ENCODE measurements around the gene CROCC2.

CROCC2 gene

DNA sequence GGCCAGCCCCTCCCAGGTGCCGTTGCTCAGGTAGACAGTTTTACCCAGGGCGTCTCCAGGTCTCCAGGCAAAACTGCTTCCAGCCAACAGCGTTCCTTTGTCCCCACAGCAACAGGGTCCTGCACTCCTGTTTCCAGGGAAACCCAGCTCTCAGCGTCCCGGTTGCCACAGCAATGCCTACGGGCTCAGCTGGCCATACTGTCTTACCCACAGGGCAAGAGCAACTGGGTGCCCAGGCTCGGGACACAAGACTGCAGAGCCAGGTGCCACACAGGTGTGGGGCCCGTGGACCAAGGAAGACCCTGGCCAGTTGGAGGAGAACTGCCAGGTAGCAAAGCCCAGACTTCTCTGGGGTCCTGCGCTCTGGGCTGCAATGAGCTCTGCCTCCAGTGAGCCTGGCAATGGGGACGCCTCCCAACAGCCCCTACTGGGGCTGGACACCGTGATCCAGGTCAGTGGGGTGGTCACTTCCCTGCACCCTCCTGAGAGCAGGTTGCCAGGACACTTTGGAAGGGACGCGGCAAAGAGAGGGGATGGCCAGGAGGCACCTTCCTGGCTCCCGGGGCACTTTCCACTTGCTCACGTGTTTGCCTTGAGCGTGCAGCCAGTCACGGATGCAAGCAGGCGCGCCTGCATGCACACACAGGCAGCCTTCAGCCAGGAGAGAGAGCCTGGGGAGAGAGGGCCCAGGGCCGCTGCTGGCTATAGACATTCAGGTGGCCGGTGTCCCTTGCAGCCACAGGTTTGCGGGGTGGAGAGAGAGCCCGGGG is at the start of gene CROCC2:
CROCC2 (plus strand) TSS at position 196 of the 770 bp plus-strand sequence; CDS start at position 374, 178 bp downstream.
- no peak for DNase-seq (ENCODE audit: low spot score)

DNA sequence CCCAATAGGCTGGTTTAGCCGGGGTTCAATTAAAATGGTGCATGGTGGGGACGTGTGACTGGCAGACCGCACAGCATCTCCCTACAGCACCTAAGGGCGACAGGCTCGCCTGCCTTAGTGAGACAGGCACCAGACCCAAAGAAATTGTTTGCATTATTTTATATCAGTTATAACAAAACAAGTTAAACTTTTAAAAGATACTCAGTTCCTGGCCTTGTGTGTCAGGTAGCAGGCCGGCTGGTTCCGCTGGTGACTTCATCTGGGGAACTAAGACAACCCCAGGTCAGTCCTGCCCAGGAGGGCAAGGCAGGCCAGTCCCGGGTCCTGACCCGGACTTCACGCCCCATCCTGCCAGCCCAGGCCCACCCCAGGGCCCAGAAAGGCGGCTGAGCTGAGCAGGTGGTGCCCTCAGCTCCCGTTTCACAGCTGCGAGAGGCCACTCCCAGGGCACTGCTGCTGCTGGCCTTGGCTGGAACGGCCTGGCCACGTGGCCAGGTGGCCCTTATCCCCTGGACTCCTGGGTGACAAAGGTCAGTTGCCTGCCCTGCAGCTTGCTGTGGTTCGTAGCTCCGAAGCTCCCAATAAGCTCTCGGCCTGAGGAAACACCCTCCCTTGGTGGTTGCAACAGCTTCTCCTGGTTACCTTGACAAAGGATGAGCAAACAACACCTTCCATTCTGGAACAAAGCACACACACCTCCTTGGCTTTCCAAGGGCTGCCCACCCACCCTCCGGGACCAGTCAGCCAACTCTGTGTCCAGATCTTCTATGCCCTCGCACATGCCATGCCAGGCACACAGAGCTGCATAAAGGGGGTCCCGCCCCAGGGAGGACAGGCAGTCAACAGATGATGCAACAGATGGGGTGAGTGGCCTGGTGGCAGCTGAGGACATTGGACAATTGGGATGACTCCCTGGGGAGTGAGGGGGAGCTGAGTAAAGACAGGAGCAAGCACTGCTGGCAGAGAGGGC is 48.8 kb upstream of the CROCC2 start:
- no peak for DNase-seq (ENCODE audit: low spot score)

DNA sequence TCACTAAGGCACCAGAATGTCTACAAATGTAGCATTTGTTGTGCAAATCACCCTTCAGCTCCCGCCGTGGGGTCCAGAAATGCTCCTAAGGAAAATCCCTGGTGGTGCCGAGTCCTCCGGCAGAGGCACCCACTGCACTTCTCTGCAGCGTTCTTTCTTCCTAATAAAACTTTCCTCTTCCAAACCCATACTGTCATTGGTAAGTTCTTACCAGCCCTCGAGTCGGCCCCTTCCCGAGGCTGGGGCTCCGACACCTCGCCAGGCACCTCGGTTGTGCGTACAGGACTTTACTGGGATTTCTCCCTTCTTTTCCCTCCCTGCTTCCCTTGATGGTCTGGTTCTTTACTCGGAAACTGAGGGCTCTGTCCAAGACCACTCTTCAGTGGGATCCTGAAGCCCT is 47.8 kb upstream of the CROCC2 start:
- no peak for DNase-seq (ENCODE audit: low spot score)

DNA sequence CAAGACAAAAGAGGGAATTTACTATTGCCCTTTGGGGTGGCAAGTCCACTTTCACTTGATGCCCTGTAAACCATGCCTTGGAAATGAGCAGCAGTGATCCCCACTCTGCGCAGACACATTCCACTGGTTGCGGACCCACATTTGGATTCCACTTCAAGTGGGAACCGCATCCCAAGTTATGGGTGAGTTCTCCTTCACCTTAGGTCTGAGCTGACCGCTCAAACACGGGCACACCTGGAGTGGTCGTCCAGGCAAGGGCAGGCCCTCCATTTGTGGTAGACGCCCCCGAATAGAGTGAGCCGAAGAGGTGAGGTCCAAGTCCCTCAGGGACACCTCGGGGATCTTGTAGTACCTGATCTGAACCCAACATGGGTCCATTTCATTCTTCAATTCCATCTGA is 47.3 kb upstream of the CROCC2 start:
- no peak for DNase-seq (ENCODE audit: low spot score)

DNA sequence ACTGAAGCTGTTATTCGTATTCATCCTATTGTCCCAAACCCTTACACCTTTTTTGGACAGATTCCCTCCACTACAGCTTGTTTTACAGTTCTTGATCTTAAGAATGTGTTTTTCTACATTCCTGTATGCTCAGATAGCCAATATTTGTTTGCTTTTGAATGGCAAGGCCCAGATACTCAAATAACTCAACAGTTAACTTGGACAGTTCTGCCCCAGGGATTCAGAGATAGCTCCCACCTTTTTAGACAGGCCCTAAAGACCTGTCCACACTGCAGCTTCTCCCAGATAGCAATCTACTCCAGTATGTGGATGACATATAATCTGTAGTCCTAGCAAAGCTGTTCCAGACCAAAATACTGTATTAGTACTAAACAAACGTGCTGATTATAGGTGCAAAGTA is 44.6 kb upstream of the CROCC2 start:
- DNase-seq (ENCODE audit: low spot score) = no peak

DNA sequence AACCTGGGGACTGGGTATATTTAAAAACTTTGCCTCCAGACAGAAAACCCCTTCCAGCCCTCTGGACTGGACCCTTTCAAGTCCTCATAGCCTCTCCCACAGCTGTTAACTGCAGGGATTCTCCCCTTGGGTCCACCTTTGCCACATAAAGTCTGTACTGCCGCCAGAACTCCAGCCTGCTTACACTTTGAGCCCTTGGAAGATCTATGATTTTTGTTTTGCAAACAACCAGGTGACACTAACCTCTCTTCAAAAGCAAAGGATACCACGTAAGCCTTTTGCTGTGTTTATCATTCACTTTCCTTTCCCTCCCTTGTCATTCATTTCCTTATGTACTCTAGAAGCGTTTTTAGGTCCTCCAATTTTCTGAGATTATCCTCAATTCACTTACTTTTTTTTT is 41.7 kb upstream of the CROCC2 start:
- no peak for DNase-seq (ENCODE audit: low spot score)

DNA sequence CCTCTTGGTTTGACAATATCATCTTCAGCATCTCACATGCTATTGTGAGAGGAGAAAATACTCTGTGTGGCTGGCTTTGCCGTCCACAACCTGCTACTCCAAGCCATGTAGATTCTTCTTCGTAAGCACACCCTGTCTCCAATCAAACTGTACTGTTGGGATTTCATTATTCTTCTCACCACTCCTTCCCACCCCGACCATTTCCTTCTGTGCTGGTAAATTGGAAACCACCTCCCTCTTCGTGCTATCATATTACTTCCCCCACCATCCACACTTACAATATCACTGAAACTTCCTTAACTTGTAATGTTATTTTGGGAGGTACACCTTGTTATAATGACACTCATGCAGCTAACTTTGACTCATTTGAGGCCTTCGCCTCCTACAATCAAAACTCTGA is 40.7 kb upstream of the CROCC2 start:
- DNase-seq (ENCODE audit: low spot score) = no peak

DNA sequence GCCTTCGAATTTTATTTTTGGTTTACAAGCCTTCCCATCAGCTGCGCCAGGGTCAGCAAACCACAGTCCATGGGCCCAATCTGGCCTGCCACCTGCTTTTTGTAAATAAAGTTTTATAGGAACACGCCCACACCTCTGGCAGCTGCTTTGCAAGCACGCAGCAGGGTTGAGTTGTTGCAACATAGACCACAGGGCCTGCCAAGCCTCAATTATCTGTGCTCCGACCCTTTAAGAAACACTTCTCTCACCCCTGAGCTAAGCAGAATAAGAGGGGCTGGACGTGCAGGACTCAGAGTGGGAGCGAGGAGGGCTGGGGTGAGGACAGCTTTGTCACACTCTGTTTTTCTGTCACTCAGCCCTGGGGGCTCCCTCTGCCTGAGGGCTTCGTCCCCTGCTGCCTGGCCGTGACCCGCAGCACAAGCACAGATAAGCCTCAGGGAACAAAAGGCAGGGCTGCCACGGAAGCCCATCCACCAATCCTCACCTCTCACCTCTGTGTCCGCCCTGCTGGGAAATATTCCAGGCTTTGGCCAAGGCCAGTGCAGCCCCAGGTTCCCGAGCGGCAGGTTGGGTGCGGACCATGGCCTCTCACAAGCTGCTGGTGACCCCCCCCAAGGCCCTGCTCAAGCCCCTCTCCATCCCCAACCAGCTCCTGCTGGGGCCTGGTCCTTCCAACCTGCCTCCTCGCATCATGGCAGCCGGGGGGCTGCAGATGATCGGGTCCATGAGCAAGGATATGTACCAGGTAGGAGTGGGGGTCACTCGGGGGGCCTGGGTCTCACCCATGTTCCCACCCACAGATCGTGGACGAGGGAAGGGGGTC is 37.6 kb upstream of the CROCC2 start, which contains the start of gene AGXT:
AGXT (plus strand) TSS at position 539 of the 823 bp plus-strand sequence; CDS start at position 581, 42 bp downstream.
- no peak for DNase-seq (ENCODE audit: low spot score)

DNA sequence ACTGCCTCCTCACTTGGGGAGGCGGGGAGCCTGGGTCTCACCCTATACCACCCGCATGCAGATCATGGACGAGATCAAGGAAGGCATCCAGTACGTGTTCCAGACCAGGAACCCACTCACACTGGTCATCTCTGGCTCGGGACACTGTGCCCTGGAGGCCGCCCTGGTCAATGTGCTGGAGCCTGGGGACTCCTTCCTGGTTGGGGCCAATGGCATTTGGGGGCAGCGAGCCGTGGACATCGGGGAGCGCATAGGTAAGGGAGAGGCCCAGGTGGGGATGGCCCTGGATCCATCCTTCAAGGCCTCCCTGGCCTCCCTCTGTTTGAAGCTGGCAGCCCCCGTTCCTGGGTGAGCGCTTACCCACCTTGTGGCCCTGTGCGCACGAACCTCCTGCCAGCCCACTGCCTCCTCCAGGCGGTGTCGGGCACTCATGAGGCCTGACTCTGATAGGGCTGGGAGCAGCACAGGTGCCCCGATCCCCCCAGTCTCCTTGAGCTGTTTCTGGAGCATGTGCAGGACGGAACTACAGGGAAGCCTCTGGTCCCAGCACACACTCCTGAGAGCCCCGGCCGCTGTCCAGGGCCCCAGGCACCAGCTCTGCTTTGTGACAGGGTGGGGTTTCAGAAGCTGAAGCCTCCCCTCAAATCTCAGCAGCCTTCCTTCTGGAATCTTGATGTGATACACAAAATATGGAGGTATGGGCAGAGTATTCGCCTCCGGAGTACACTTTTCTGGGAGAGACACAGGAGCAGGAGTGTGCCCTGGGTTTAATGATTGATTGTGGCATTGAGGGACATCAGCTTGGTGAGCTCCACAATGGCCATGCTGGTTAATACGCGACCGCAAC is 36.8 kb upstream of the CROCC2 start:
- no peak for DNase-seq (ENCODE audit: low spot score)

DNA sequence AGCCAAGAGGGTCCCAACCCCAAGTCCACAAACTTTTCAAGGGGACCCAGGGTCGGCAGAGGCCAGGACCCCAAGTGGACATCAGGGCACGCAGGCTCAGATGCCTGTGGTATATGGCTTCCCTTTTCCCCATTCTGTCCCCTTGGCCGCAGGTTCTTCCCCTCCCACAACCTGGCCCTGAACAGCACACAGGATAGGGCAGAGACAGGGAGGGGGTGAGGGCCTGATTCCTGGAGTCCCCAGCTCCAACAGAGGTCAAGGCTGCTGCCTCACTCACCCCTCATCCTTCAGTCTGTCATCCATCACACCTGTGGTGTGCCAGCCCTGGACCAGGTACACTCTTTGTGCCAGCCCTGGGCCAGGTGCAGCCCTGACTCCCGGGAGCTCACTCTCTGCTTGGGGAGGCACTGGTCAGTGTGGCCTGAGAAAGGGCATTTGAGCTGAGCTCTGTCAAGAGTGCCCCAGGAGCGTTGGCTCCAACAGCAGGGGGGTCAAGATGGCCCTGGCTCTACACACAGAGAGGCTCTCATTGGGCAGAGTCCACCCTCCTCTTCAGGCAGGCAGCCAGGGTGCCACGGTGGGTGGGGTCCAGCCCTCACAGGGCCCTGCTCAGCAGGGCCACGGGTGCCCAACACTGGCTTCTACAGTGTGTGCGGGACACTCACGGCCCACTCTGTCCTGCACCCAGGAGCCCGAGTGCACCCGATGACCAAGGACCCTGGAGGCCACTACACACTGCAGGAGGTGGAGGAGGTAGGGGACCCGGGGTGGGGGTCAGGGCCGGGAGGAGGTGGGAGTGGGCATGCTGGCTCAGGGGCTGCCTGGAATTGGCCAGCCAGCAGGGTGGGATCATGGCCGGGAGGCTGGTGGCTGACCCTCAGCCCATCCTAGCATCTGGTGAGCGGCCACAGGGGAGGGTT is 35.9 kb upstream of the CROCC2 start:
- no peak for DNase-seq (ENCODE audit: low spot score)

DNA sequence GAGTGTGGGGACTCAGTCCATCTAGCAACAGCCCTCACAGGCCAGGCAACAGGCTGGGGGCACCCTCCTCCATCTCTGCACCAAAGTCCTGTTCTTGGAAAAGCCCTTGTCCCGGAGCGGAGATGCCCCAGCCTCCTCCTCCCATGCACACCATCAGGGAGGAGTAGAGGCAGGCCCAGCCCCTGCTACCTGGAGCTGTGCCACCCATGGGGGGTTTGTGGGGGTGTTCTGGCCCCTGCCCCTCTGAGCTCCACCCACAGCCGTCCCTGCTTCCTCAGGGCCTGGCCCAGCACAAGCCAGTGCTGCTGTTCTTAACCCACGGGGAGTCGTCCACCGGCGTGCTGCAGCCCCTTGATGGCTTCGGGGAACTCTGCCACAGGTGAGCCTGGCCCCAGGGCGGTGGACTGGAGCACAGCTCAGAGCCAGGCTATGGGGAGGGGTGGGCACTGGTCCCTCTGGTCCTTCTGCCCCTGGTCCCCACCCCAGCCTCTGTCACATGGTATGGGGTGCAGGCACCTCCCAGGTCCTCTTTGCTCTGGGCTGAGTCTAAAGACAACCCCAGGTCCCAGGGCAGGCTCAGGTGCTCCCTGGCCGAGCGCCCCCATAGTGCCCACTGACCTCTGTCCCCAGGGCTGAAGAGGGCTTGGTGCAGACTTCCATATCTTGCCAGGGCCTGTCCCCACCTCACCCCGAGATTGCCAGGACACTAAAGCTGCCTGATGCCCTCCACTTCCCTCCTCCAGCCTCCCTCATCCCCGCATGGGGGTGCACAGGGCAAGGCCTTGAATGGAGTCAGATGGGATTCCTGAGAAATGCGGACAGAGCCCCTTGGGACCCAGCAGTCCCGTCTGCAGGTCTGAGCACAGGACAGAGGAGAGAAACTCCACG is 34.8 kb upstream of the CROCC2 start:
- no peak for DNase-seq (ENCODE audit: low spot score)

DNA sequence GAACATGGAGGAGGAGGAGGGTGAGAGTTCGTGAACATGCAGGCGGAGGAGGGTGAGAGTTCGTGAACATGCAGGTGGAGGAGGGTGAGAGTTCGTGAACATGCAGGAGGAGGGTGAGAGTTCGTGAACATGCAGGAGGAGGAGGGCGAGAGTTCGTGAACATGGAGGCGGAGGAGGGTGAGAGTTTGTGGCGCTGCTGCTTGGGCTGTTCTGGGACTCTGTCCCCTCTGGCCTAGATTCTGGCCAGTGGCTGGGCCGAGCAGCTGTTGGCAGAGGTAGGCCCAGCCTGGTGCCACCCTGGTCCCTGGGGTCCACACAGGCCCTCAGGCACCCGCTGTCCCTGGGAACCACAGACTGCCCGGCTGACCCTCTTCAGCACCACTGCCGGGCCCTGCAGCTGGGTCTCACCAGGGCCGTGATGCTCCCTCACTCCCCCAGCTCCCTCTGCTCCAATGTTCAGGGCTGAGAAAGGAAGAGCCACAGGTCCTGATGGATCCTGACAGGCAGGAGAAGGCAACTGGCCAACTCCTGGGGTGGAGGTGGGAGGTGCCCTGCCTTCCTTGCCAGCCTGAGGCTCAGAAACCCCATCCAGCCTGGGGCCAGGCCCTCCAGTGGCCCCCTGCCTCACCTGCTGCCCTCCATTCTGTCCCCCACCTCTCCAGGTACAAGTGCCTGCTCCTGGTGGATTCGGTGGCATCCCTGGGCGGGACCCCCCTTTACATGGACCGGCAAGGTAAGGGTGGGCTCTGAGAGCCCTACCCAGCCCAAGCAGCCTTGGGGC is 33.6 kb upstream of the CROCC2 start:
- no peak for DNase-seq (ENCODE audit: low spot score)

DNA sequence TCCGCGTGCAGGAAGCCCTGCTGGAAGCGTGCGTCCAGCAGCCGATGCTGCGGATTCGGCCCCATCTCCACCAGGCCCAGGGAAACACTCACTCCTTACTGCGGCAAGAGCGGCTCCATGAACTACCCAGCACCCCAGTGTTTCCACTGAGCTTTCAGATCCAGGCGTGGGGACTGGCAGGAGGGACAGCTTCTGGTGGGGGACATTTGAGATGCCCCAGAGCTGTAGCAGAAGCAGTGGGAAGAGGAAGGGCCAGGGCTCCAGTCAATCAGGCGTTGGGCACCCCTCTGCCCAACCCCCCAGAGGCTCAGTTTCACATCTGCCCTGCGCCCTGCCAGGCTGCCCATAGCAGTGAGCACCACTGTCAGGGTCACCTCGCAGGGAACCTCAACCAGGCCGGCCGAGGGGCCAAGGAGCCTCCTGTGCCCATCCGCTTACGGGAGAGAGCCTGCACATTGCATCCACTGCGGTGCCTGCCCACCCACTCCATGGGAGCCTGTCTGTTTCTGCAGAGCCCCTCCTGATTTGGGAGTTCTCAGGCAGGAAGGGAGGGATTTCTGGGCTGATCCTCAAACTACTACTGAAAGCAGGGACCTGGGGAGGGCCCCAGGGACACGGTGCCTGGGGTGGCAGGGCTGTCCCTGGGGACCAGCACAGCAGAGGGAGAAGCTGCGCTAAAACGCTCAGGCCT is 32.9 kb upstream of the CROCC2 start:
- DNase-seq (ENCODE audit: low spot score) = no peak

DNA sequence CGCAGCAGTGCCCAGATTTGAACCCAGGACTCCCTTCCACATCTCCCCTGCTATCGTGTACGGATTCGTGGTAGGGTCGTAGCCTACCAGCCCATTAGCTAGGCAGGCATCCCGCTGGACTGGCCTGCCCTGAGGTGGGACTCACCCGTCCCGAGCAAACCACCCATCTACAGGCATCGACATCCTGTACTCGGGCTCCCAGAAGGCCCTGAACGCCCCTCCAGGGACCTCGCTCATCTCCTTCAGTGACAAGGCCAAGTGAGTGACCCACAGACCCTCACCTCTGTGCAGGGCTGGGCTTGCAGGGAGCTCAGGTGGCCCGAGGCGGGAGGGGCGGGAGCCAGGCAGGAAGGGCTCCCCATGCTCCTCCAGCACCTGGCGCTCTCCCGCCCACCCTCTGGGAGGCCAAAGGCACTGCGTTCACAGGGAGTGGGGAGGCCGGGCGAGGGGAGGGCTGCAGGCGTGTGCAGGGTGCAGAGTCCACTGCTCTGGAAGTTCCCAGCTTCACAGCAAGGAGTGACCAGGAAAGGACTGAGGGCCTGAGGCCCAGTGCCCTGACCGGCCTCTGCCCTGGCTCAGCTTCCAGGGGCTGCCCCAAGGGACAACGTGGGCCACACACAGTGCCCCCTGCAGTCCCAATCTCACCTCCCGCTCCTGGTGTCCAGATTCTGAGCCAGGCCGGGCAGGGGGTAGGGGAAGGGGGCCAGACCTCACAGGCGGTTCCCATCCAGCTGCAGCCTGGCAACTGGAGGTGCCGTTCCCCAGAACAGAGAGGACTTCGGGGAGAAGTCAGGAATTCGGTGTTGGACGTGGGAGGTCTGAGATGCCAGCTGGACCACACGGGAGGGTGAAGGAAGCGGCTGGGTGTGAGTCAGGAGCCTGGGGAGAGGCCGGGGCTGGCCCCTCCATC is 32.1 kb upstream of the CROCC2 start:
- DNase-seq (ENCODE audit: low spot score) = no peak

DNA sequence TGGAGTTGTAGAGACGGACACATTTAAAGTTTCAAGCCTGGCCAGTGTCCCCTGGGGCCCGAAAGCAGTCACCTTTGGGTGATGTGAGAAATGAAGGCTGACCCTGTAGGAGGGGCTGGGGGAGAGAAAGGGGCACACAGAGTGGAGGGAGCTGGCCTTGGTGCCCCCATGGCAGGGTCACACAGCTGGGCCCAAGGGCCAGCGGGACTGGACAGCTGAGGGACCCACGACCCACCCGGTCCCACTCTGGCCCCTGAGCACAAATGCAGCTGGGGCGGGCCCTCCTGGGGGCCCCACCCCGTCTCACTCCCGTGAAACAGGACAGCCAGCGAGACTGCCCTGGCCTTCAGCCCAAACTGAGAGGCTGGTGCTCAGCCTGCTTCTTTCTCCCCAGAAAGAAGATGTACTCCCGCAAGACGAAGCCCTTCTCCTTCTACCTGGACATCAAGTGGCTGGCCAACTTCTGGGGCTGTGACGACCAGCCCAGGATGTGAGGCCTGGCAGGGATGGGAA is 31.4 kb upstream of the CROCC2 start:
- no peak for DNase-seq (ENCODE audit: low spot score)

Data from NAMALWA (cell line).